GM20431 (cell line): Measurements from ENCODE around the gene ISCA2.

Experiments used
- in situ Hi-C: fragments of 300-500 bp; cut with MseI, MboI; formaldehyde crosslinking; loops from one replicate; pipeline ENCODE4 v1.15.0; 2020; ENCODE audit warnings: low sequenced_read_pairs; ENCODE audit not compliant: unreplicated experiment

Gene ISCA2

DNA sequence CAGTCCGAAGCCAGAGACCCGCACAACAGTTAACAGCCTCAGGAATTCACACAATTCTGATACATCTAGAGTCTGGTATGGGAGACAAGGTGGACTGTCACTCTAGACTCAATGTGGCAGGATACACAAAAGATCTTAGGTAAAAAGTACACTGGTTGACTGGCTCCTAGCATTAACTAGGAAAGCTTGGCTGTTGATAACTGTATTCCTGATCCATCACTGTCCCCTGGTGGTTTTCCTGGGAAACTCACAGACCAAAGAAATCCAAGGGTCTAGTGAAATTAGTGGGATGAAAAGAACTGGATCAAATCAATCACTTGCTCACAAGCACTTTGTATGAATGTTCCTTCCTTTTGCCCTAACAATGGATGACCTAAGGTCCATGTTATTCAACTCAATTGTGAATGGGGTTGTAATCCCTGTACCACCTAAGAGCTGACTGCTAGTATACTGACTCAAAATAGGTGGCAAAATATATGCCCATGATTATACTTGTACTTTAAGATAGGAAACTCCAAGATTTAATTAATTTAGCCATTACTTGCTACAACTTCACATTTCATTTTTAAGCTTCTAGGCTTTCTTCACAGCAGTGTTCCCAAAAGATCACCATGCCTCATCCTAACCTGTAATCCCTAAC, 14.4 kb upstream of the ISCA2 start:
- in situ Hi-C loops: loop anchor here (25.0 kb wide), 1 partner anchor 117 kb away; no protein-coding TSS in a partner anchor

DNA sequence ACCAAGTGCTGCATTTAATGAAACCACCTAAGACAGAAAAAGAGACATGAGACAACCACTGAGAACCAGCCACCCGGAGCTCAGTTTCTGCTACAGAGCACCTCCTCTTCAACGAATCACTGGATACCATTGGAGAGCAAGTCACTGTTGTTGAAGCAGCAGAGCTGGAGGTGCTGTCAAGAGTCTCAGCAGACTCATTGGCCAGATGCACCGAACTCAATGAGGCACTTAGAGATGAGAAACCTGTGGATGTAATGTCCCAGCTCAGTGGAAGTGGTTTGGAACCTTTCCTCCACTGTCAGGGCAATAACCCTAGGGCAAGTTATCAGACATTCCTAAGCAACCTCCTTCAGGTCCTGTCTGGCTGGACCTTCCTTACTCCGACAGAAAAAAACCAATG, 13.5 kb upstream of the ISCA2 start:
- in situ Hi-C loops: loop anchor here (25.0 kb wide), 1 partner anchor 118 kb away; no protein-coding TSS in a partner anchor

DNA sequence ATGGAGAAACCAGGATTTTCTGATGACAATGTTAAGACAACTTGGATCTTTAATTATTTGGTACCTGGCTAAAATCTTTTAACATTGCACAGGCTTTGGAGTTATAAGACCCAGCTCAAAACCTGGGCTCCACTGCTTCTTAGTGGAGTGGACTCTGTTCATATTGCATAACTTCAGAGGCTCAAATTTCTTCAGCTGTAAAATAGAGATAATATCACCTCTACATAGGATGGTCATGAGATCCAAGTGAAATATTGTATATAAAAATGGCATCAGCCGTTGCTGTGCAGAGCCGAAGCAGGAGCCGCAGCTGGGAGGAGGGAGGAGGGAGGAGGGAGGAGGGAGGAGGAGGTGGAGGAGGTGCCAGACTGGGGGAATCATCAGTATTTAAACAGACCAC, 11.0 kb upstream of the ISCA2 start:
- in situ Hi-C loops: loop anchor here (25.0 kb wide), 1 partner anchor 120 kb away; no protein-coding TSS in a partner anchor

DNA sequence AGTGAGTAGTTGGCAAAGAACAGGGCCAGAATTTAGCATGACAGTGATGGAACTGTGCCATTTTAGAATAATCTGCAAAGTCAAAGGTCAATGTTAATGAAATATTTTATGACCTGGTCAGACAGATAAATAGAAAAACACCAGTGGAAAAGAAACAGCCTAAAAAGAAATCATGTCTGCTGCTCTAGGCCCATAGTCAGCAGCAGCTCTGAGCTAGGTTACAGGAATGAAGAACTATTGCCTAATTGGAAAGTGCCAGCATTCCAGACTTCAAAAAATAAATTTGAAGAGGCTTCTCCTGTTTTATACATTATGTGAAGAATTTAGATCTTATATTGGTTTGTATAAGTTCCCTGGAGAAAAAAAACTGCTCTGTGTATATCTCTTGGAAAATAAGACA, 10.2 kb upstream of the ISCA2 start:
- in situ Hi-C loops: loop anchor here (25.0 kb wide), 1 partner anchor 121 kb away; no protein-coding TSS in a partner anchor

DNA sequence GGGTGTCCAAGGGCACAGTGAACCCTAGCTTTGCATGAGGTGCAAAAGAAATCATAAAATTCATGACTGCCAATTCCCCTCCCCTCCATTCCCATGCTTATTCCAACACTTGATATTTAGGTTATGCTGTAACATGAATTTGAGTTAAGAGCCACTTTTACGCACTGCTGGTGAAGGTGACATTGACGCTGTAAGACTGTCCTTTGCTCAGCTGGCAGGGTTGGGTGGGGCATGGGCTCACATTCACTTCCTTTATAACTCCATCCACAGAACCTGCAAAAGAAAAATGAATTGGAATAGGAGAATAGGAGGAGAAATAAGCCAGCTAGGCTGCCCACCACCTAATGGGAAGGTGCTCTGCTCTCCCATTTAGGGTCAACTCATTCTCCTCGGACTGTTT, 7.4 kb upstream of the ISCA2 start:
- in situ Hi-C loops: loop anchor here (25.0 kb wide), 1 partner anchor 124 kb away; no protein-coding TSS in a partner anchor

DNA sequence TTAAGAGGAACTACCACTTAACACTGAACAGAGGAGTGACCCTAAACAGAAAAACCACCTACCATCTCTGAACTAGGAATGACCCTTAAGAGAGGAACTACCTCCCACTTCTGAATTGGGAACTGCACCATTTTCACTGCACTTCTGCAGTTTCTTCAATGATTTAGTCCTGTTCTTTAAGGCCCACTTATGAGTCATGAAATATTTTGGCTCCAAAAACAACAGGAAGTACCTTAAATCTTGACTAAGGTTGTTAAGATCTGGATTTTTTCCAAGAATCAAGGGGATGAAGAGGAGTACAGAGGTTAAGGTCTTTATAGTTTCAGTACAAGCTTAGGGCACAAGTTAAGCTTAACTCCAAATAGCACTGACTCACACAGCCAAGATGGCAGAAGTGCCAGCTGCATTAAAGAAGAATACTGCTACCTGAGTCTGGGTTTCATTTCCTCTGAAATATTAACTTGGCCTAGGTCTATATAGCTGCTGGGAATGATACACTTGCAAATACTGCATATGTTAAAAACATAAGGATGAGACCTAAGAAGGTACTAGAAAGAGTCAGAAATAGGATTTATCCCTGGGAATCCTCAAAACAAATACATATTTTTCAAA, 4.7 kb upstream of the ISCA2 start:
- in situ Hi-C loops: loop anchor here (25.0 kb wide), 1 partner anchor 127 kb away; no protein-coding TSS in a partner anchor

DNA sequence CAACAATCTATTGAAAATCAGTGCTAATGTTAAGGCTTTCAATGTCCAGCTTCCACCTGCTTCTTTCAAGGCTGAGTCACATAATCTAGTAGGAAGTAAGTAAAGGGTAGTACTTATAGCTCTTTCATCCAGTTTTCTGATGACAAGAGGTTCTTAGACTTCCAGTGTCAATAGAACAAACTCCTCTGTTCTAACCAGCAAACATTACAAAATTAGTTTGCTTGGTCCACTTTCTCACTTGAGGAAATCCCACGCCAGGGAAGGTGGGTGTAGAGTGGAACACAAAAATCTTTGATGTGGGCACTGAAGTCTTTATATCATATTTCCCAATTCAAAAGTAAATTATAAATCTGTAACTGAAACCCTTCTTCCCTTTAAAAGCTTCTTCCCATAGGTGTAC, 3.1 kb upstream of the ISCA2 start:
- in situ Hi-C loops: loop anchor here (25.0 kb wide), 1 partner anchor 128 kb away; no protein-coding TSS in a partner anchor

DNA sequence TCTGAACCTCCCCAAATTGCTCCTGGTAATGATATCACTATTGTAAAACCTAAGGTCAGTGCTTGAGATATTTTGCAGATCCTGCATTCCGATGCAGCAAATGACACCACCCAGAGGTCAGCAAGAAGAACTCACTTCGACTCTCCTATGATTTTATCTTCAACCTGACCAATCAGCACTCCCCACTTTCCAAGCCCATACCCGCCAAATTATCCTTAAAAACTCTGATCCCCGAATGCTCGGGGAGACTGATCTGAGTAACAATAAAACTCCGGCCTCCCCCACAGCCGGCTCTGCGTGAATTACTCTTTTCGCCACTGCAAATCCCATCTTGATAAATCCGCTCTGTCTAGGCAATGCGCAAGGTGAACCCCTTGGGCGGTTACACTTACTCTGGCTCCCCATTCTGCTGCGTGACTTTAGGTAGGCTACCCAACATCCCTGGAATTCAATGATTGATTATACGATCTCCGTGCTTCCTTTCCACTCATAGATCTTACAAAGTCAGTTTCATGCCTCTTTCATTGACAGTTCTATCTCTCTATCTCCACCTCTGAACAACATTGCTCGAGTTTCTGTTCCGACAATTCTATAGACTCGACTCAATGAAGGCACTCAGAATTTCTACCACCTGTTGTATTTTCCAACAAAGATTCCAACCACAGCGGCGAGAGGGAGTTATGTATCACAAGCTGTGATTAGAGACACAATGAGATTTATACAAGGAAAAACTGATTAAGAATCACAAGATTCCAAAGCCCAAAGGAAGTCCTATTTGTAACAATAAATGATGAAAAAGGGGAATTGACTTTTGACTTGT, 1.4 kb upstream of the ISCA2 start:
- in situ Hi-C loops: loop anchor here (25.0 kb wide), 1 partner anchor 130 kb away; no protein-coding TSS in a partner anchor

DNA sequence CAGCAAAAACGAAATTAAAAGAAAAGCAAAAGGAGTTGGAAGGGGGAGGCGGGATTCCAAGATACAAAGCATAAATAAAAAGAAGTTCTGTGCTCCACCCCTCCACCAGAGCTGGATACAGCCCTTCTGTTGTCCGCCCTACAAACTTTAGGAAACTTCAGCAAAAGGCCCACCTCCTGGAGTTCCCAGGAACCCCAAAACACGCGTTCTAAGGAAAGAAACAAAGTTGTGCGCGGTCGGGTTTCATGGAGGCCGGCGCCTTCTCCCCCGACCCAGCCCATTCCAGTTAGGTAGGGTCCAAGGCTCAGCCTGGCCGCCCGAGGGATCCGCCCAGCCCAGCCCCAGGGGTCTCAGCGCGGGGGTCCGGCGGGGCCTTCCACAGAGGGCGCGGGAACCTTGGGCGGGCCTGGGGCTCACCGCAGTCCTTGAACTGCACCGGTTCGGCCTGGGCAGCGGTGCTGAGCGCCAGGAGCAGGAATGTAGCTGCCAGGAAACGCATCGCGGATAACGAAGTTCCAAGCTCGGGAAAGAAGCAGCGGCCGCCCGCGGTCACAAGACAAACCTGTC, 706 bp upstream of the ISCA2 start, which contains the start of gene NPC2:
Gene NPC2 (minus strand): TSS at position 530 of the 567 bp plus-strand sequence. CDS start 31 bp downstream, at position 499.
- in situ Hi-C loops: loop anchor here (25.0 kb wide), 1 partner anchor 131 kb away; no protein-coding TSS in a partner anchor

DNA sequence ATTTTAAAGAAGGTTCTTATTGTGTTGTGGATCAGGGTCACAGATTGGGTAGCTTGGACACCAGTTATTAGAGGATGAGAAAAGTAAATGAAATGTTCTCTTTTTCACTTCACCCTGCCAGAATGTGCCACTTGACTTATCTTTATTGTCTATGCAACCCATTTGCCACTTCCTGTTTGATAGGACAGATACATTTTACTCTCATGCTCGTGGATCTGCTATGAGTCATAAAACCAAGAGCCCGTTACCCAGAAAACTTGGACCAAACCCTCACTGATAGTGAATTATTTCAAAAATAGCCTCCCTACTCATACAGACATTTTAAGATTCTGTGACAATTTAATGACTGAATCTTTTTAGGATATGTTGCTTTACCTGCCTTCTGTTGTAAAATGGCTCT, 1.8 kb downstream of the ISCA2 start:
- in situ Hi-C loops: loop anchor here (25.0 kb wide), 1 partner anchor 133 kb away; no protein-coding TSS in a partner anchor

DNA sequence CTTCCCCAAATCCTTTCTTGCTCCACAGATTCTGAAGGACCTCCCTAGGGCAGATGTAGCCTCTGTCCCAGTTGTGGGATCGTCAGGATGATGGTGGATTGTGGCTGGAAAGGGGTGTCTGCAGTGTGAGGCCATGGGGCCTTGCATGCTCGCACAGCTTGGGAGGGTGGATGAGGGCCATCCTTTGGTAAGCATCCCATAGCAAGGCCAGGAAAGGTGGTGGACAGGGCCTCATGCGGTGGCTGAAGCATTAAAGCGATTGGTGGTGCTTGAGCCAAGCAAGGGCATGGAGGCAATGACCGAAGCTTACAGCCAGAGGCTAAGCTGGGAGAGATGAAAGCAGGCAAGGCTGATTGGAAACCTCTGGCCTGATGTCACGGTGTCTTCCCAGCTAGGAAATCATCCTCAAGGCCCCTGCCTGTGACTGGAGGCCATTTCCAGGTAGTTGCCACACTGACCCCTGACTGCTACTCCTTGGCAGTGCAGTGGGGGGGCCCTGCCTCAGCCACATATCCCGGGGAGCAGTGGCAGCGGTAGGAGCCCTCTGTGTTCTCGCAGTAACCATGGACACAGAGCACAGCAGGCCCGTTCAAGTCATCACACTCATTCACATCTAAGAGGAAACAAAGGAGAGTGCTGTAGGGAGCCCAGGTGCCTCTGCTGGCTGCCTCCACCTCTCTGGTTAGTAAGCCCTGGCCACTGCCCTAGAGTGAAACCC, 7.0 kb downstream of the ISCA2 start:
- in situ Hi-C loops: no loop called here

DNA sequence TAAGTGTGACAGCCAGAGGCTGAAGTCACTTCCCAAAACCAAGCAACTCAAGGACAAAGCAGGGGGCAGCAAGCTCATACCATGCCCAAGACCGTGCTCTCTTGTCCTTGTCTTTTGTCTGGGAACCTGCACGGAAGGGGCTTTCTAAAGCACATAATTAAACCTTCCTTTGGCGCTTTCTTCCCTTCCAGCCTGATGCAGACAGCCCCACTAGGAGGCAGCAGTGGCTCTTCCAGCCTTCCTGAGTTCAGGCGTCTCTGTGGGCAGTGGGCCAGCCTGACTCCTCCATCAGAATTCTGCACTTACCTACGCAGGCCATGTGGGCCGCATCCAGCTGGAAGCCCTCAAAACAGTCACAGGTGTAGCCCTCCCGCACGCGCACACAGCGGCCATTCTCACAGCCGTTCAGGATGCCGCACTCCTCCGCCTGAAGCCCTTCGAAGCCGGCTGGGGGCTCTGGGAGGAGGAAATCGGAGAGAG, 7.6 kb downstream of the ISCA2 start:
- in situ Hi-C loops: no loop called here

DNA sequence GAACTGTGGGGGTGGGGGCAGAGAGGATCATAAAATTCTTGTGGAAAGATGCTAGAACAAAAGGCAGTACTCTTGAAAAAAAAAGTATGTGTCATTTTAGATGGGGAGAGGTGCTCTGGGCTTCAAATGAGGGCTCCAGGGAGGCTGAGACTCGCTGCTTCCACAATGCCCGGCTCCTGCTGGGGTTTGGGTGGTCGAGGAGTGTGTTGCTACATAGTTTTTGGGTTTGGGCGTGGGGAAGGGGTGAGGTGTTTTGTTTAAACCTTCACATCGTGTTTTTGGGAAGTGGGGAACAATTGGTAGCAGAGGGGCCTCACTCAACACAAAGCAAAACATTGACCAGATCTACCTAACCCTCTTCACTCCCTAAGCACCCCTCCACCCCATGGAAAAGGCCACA, 8.1 kb downstream of the ISCA2 start:
- in situ Hi-C loops: no loop called here

DNA sequence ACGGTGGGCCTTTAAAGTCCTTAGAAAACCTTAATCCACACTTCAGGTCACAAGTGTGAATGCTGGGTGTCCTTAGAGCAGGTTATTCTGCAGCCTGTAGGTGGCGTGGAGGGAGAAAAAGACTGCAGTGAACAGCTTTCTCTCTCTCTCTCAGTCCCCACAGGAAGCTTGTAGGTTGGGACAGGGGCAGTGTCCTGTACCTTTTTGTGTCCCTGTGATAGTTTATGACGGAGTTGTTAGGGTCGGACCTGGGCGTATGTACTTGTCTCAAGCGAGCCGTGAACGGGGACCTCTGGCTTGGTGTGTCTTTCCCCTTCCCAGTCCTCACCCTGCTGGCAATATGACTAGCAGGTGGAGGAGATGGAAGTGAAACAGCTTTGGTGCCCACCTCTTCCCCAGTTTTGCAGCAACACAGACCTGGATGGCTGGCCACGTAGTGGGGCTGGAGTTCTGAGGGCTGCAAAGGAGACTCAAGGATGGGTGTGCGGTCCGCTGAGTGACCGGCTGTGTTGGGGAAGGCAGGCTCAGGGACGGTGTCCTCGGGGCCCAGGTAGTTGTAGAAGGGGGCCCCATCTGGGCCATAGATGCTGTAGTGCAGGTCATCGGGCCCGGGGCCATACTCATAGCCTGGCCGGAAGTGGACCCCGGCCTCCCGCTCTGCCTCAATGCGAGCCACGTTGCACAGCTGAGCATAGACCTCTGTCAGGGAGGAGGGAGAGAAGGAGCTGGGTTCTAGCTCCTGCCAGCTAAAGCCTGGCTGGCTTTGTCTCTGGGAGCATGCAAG, 8.9 kb downstream of the ISCA2 start:
- in situ Hi-C loops: no loop called here

DNA sequence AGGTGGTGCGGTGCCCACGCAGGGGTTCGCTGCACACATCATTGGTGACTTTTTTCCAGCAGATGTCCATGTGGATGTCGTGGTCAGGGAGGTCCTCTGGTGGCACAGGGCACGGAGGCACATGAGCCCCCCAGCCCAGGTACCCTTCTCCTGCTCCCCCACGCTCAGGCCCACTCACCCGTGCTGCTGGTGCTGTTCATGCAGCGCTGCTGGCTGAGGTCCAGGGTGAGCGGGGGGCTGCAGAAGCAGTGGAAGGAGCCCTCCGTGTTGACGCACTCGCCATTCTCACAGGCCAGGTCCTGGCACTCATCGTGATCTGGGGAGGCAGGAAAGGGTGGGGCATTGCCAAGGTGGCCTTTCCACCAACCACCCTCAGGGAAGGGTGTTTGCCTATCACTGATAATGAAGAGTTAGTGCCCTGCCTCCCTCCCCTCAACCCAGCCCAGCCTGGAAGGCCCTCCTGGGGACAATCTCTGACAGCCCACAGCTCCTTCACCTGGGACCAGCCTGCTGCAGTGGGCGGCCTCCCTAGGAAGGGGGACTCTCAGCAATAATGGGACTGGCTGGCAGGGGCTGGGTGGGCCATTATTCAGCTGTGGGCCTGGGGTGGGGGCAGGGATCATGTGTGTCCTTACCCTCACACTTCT, 9.8 kb downstream of the ISCA2 start:
- in situ Hi-C loops: no loop called here

DNA sequence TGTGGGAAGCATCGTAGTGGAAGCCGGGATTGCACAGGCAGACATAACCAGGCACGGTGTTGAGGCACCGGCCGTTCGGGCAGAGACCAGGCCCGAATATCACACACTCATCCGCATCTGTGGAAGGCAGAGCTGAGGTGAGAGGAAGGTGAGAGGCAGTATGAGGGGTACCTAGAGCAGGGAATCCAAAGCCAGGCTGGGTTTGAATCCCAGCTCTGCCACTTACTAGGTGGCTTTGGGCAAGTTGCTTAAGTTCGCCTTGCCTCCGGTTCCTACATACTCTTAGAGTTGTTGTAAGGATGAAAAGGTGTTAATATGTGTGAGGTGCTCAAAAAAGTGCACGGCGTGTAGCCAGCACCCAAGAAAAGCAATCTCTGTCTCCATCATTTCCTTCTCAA, 10.4 kb downstream of the ISCA2 start:
- in situ Hi-C loops: no loop called here

DNA sequence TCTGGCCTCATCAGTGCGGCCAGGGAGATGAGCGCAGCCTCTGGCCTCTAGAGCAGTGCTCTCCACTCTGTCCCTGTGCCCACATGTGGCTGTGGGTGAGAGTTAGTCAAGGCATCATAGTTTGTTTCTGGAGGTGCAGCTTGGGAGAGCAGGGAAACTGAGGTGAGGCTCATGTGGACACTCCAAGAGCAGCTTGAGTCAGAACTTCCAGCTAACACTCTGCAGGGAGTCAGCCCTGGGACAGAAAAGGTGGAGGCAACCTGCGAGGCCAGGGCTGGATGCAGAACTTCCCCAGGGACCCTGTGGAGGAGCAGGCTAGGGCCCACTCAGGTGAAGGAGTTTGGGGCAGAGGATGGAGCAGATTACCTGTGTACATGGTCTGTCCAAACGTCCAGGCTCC, 10.8 kb downstream of the ISCA2 start:
- in situ Hi-C loops: no loop called here
